Superior temporal gyrus (tissue), 1 donor: Measurements from ENCODE around the gene TUBGCP2.

Experiments used
- DNase-seq: peaks from one replicate; pipeline ENCODE4 v3.0.0-alpha.2; 2016; ENCODE audit errors: extremely low spot score

TUBGCP2 gene, protein sequence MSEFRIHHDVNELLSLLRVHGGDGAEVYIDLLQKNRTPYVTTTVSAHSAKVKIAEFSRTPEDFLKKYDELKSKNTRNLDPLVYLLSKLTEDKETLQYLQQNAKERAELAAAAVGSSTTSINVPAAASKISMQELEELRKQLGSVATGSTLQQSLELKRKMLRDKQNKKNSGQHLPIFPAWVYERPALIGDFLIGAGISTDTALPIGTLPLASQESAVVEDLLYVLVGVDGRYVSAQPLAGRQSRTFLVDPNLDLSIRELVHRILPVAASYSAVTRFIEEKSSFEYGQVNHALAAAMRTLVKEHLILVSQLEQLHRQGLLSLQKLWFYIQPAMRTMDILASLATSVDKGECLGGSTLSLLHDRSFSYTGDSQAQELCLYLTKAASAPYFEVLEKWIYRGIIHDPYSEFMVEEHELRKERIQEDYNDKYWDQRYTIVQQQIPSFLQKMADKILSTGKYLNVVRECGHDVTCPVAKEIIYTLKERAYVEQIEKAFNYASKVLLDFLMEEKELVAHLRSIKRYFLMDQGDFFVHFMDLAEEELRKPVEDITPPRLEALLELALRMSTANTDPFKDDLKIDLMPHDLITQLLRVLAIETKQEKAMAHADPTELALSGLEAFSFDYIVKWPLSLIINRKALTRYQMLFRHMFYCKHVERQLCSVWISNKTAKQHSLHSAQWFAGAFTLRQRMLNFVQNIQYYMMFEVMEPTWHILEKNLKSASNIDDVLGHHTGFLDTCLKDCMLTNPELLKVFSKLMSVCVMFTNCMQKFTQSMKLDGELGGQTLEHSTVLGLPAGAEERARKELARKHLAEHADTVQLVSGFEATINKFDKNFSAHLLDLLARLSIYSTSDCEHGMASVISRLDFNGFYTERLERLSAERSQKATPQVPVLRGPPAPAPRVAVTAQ

GRCh38 chr10:133308421-133309099, at the start of gene TUBGCP2, which contains the start of gene ZNF511:
Gene TUBGCP2 (minus strand): TSS chr10:133308872. CDS start chr10:133302941, 5,931 bp downstream.
Gene ZNF511 (plus strand): TSS chr10:133308914. CDS start chr10:133308944, 30 bp downstream.
- DNase-seq: peak; percentile 80

- no peak for DNase-seq
Measured at GRCh38 chr10:133357285-133358161, 48.9 kb upstream of the TUBGCP2 start, which contains the start of gene FUOM. Gene FUOM (minus strand): TSS chr10:133358019. CDS start chr10:133358007, 12 bp downstream.

DNA sequence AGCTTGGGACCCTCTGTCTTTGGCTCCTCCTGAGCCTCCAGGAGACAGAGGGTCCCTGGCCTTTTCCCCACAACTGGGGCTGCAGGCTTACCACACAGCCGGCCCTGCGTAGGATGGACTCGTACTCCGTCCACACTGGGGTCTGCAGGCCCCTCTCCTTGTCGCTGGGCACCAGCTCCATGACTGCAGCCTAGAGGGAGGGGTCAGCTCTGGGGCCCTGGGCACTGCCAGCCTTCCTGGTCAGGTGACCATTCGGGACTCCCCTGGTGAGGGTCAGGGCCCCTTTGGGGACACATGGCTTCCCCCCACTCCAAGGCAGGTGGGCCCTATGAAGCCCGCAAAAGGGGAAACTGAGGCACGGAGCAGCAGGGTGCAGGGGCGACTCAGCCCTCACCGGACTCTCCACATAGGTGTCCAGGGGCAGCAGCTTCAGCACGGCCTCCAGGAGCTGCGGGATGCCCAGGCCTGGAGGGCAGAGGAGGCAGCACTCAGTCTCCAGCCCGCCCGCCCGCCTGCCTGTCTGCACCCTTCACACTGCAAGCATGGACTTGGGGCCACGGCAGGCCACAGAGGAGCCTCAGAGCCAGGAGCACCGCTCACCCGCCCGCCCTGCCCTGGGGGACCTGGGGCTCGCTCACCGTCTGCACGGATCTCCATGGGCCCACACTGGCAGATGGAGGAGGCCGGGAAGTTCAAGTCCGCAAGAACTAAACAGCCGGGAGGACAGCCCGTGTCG, 48.0 kb upstream of the TUBGCP2 start:
- no peak for DNase-seq

DNA sequence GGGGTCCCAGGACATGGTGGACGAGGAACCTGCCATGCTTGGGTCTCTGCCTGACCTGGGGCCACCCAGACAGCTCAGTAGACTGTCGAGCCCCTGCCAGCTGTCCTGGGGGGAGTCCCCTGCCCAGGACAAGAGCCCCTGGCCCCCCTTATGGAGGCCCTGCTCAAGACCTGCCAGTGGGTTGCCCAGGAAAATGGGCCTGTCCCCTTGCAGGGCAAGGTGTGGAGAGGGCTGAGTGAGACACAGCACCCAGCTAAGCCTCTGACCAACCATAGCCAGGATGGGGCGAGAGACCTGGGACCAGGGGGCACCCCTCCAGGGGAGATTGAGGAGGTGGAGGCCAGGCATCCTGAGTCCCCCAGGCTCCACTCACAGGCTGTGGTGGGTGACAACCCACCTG, 47.3 kb upstream of the TUBGCP2 start:
- no peak for DNase-seq

DNA sequence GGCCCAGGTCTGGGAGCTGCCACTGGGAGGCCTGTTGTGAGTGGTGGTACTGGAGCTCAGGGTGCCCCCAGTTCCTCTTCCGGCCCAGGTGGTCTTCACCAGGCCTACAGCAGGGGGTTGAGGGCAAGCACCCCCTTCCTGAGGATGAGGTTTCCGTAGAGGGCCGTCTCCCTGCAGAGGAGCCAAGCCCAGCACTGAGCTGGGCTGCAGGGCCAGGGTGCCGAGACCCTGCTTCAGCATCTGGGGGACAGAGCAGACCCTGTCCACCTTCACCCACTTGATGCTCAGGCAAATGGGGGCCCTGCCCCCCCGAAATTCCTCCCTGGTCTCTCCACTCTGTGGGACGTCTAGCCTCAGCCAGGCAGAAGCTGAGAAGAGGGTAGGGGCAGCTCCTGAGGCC, 46.6 kb upstream of the TUBGCP2 start:
- no peak for DNase-seq

GRCh38 chr10:133354672-133355240, 46.1 kb upstream of the TUBGCP2 start:
- no peak for DNase-seq

- DNase-seq: no peak
Measured at GRCh38 chr10:133353988-133354605, 45.4 kb upstream of the TUBGCP2 start.

DNA sequence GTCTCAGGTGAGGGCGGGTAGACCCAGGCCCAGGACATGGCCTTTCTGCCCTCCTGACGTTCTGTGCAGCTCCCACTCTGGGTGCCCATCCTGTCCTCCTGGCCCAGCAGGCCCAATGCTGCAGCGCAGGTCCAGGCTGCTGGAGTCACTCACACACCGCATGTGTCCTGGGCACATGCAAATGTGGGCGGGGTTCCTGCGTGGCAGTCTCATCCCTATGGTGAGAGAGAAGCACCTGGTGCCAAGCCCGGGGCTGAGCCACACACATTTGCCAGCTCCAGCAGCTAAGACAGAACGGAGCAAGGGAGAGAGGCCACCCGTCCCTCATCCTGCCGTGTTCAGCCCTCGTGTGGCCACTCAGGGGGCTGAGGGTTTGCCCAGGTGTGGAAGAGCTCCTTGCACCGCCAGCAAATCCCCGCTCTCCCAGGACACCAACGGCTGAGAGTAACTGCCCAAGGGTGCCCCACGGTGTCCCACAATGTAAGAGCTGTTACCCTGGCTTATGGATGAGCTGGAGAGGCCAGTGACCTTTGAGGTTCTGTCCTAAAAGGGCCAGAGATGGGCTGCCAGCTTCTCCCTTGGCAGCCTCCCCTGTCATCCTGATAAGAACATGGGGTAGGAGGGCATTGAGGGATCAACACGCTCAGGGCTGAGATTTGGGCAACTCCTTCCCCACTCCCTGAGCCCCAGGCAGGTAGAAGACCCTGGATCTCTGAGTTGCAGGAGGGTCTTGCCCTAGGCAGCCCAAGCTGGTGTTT, 44.7 kb upstream of the TUBGCP2 start:
- no peak for DNase-seq

GRCh38 chr10:133351408-133352318, 43.0 kb upstream of the TUBGCP2 start:
- no peak for DNase-seq

- no peak for DNase-seq
Measured at GRCh38 chr10:133350950-133351329, 42.3 kb upstream of the TUBGCP2 start.

DNA sequence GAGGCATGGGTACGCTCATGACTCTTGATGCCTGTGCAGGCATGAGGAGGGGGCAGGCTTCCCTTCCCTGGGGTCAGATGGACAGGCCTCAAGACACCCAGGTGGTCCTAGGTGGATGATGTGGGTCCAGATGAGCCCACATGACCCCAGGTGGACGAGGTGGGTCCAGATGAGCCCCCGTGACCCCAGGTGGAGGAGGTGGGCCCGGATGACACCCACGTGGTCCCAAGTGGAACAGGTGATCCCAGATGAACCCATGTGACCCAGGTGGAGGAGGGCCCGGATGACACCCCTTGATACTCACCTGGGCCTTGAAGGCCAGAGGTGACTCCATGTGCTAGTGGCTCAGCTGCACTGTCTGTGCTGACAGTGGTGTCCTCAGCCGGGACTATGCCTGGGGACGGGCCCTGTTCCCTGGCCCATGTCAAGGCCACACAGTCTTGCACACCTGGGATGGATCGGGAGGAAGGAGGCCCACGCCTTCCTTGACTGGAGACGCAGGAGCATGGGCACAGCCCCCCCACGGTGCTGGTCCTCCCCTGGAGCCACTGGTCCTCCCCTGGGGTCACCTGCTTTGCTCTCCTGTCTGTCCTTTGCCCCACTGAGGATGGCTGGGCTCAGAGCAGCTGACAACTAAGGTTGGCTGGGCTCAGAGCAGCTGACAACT, 41.7 kb upstream of the TUBGCP2 start:
- DNase-seq: no peak

- DNase-seq: no peak
Measured at GRCh38 chr10:133349577-133350011, 40.9 kb upstream of the TUBGCP2 start.

GRCh38 chr10:133349160-133349568, 40.5 kb upstream of the TUBGCP2 start:
- no peak for DNase-seq

DNA sequence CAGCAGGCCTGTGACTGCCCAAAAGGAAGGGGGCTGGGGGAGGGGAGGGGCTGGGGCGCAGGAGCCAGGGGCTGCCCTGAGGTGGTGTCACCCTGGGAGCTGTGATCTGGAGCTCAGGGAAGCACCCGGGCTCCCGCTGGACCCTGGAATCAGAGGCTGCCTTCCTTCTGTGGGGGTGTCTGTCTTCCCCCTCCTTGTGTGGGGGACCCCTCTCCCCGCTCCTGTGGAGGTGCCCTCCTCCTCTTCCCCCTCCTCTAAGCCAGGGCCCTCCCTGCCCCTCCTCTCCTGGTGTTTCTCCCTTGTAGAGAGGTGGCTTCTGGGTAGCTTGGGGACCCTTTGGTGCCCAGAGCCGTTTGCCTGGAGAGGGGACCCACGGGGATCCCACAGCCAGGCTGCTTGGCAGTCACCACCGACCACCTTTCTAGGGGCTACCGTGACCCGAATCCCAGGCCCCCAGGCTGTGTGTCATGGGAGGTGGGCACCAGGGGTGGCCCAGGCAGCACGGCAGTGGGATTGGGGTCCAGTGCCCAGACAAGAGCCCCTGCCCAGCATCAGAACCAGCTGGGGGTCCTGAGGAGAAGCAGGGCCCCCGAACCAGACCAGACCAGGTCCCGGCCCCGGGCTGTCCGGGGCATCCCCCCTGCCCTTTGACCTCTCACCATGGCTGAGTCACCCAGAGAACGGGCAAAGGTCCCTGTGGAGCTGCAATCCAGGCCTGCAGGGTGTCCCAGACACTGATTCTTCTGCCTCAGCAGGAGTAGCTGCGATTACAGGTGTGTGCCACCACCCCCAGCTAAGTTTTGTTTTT, 39.2 kb upstream of the TUBGCP2 start:
- DNase-seq: no peak

DNA sequence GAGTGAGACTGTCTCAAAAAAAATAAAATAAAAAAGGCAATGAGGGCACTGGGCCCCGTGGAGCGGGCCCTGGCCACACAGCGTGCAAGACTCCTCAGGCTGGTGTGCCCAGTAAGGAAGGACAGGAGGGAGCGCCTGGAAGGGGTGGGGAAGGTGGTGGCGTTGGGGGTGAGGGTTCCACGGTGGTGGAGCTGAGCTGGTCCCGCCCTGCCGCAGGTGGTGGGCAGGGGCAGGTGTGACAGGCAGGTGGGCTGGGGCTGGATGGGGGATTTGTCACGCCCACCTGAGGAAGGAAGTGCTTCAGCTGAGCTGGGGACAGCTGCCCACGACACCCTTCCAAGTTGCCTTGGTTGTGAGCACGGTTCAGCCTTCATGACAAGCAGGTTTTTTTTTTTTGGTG, 37.7 kb upstream of the TUBGCP2 start:
- DNase-seq: no peak

DNA sequence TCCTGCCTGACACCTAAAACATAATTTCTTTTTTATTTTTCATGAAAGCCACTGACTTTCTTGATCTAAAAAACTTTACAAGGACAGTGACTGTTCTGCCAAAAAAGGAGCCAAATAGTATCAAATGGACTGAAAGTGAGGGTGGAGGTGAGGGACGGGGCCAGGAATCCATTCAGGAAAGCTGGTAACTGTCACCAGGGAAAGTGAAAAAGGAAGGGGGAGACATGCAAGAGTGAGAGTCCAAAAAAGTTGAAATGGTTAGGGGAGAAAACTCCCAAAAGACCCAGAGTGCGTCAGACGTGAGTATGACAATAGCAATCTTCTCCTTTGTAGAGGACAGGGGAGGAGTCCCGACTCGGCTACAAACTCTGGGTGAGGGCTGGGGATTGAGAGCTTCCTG, 35.6 kb upstream of the TUBGCP2 start:
- no peak for DNase-seq
